HCT116 (cell line): ENCODE measurements around the gene ZNF777. TPM values are rescaled to one million over a fixed set of nuclear protein-coding genes. Genes with fewer than 3 reads are reported as not detected.

Experiments used
- ATAC-seq: fragments of 200-7000 bp; cut with Tn5 transposase; 2 replicates; pipeline ENCODE4 v1.9.1; 2020; ENCODE audit warnings: mild to moderate bottlenecking, moderate library complexity
- BruUV-seq: library from RNA; stranded (reverse); fragments of 400-500 nt; replicated peaks from 2 replicates; lab custom pipeline; 2021; lab: Mats Ljungman, UMichigan
- CTCF ChIA-PET: fragments of 300-600 bp; sonication (Branson Sonifier 250); formaldehyde crosslinking; loops from one replicate; lab custom pipeline; 2021; ENCODE audit warnings: antibody characterized with exemption; lab: Charles Lee
- POLR2A ChIA-PET: fragments of 300-600, 350-600 bp; sonication (Branson Sonifier 250); formaldehyde crosslinking; loops from one replicate; lab custom pipeline; 2021; ENCODE audit warnings: antibody characterized with exemption; lab: Charles Lee
- RAD21 ChIA-PET, 2 experiments: fragments of 300-600 bp; sonication (Branson Sonifier 250); formaldehyde crosslinking; loops; one replicate each; lab custom pipeline; 2023; ENCODE audit warnings: low total read pairs in 2 of 2; ENCODE audit not compliant: uncharacterized antibody in 2 of 2, unreplicated experiment in 2 of 2, low non-redundant PET in 1 of 2; lab: Charles Lee
- DNase-seq: peaks from one replicate; pipeline ENCODE4 v3.0.0-alpha.2; 2010; ENCODE audit warnings: low read depth, low spot score
- H2AFZ ChIP-seq: fragments of 200-600 bp; shearing (Covaris generic), sonication (generic); 2 replicates; pipeline ENCODE4 v1.6.1; 2017; ENCODE audit warnings: low read depth, mixed run types, mixed read lengths, antibody characterized with exemption, low read length; ENCODE audit not compliant: poor library complexity, severe bottlenecking
- H3K27ac ChIP-seq: 2 replicates; pipeline ENCODE4 v1.5.1; 2012; ENCODE audit warnings: low read depth, low read length
- H3K27me3 ChIP-seq: fragments of 200-600 bp; sonication (generic); 2 replicates; pipeline ENCODE4 v1.6.1; 2016; ENCODE audit warnings: mixed run types, low read length, mixed read lengths; ENCODE audit not compliant: insufficient read depth
- H3K36me3 ChIP-seq, 2 experiments: fragments of 200-500 bp in 1 of 2; fragments of 200-600 bp in 1 of 2; sonication (Bioruptor generic) in 1 of 2; sonication (generic) in 1 of 2; 2 replicates each; pipeline versions ENCODE4 v1.5.1 to v1.6.1; 2014 to 2016; ENCODE audit warnings: low read length in 2 of 2, inconsistent platforms in 1 of 2, mixed read lengths in 1 of 2, mixed run types in 1 of 2; ENCODE audit not compliant: insufficient read depth in 2 of 2, control insufficient read depth in 1 of 2
- H3K4me1 ChIP-seq, 2 experiments: fragments of 200-600 bp in 1 of 2; sonication (generic) in 1 of 2; 2 replicates each; pipeline versions ENCODE4 v1.5.1 to v1.6.1; 2012 to 2017; ENCODE audit warnings: low read length in 2 of 2, inconsistent platforms in 1 of 2, mild to moderate bottlenecking in 1 of 2, mixed read lengths in 1 of 2, mixed run types in 1 of 2, moderate library complexity in 1 of 2; ENCODE audit not compliant: insufficient read depth in 2 of 2, control insufficient read depth in 1 of 2
- H3K4me2 ChIP-seq: fragments of 200-600 bp; sonication (generic); 2 replicates; pipeline ENCODE4 v1.6.1; 2017; ENCODE audit warnings: mixed run types, low read length, mixed read lengths
- H3K4me3 ChIP-seq, 2 experiments: fragments of 200-600 bp in 1 of 2; sonication (generic) in 1 of 2; replicated peaks in 1 of 2; 2 replicates each; pipeline ENCODE4 v1.5.1; 2011 to 2016; ENCODE audit warnings: low read length in 2 of 2, control low read depth in 1 of 2, low read depth in 1 of 2, mild to moderate bottlenecking in 1 of 2, mixed read lengths in 1 of 2, mixed run types in 1 of 2
- H3K79me2 ChIP-seq: fragments of 200-600 bp; sonication (generic); 2 replicates; pipeline ENCODE4 v1.6.1; 2017; ENCODE audit warnings: mild to moderate bottlenecking, mixed run types, low read length, moderate library complexity, mixed read lengths; ENCODE audit not compliant: insufficient read depth
- H3K9ac ChIP-seq: fragments of 200-600 bp; sonication (generic); 2 replicates; pipeline ENCODE4 v1.6.1; 2016; ENCODE audit warnings: low read length, mixed read lengths
- H3K9me2 ChIP-seq: fragments of 200-600 bp; sonication (generic), shearing (Covaris generic); 2 replicates; pipeline ENCODE4 v1.6.1; 2017; ENCODE audit warnings: mixed run types, mild to moderate bottlenecking, moderate library complexity; ENCODE audit not compliant: insufficient read depth
- H3K9me3 ChIP-seq, 2 experiments: fragments of 200-500 bp in 1 of 2; fragments of 200-600 bp in 1 of 2; sonication (Bioruptor generic) in 1 of 2; sonication (generic) in 1 of 2; 2 replicates each; pipeline ENCODE4 v1.6.1; 2014 to 2017; ENCODE audit warnings: low read length in 2 of 2, mixed read lengths in 2 of 2, inconsistent platforms in 1 of 2, low read depth in 1 of 2, mild to moderate bottlenecking in 1 of 2, mixed run types in 1 of 2, moderate library complexity in 1 of 2; ENCODE audit not compliant: control insufficient read depth in 1 of 2, insufficient read depth in 1 of 2
- H4K20me1 ChIP-seq: fragments of 200-600 bp; sonication (generic), shearing (Covaris generic); 2 replicates; pipeline ENCODE4 v1.6.1; 2017; ENCODE audit warnings: mixed run types, mild to moderate bottlenecking, moderate library complexity; ENCODE audit not compliant: insufficient read depth
- CBX3 ChIP-seq: IDR thresholded peaks from 2 replicates; pipeline ENCODE4 v1.6.1; 2012; ENCODE audit warnings: low read depth
- CEBPB ChIP-seq: IDR thresholded peaks from 2 replicates; pipeline ENCODE4 v1.6.1; 2012; ENCODE audit warnings: low read depth
- EGR1 ChIP-seq: IDR thresholded peaks from 2 replicates; pipeline ENCODE4 v1.6.1; 2012; ENCODE audit warnings: low read depth
- ELF1 ChIP-seq: IDR thresholded peaks from 2 replicates; pipeline ENCODE4 v1.6.1; 2012; ENCODE audit warnings: low read depth, borderline replicate concordance
- EZH2 ChIP-seq: fragments of 200-600 bp; sonication (generic); IDR thresholded peaks from 2 replicates; pipeline ENCODE4 v1.6.1; 2017; ENCODE audit warnings: antibody characterized with exemption, mixed run types
- EZH2phosphoT487 ChIP-seq: fragments of 200-600 bp; IDR thresholded peaks from 2 replicates; pipeline ENCODE4 v1.6.1; 2018; ENCODE audit warnings: antibody characterized with exemption, borderline replicate concordance
- FOSL1 ChIP-seq: IDR thresholded peaks from 2 replicates; pipeline ENCODE4 v1.6.1; 2012; ENCODE audit warnings: low read depth
- JUND ChIP-seq: IDR thresholded peaks from 2 replicates; pipeline ENCODE4 v1.6.1; 2012
- MAX ChIP-seq: IDR thresholded peaks from 2 replicates; pipeline ENCODE4 v1.6.1; 2012
- POLR2A ChIP-seq: IDR thresholded peaks from 2 replicates; pipeline ENCODE4 v1.7.0; 2011; ENCODE audit warnings: borderline replicate concordance; ENCODE audit not compliant: insufficient read depth, insufficient read length; ENCODE audit errors: extremely low read depth
- POLR2AphosphoS5 ChIP-seq: IDR thresholded peaks from 2 replicates; pipeline ENCODE4 v1.6.1; 2011; ENCODE audit warnings: mild to moderate bottlenecking, low read depth, low read length, moderate library complexity
- SIN3A ChIP-seq: IDR thresholded peaks from 2 replicates; pipeline ENCODE4 v1.6.1; 2012; ENCODE audit warnings: low read depth
- SP1 ChIP-seq: IDR thresholded peaks from 2 replicates; pipeline ENCODE4 v1.6.1; 2012; ENCODE audit warnings: low read depth
- SRF ChIP-seq: IDR thresholded peaks from 2 replicates; pipeline ENCODE4 v1.6.1; 2012; ENCODE audit warnings: low read depth
- TCF7L2 ChIP-seq: IDR thresholded peaks from 2 replicates; pipeline ENCODE4 v1.7.0; 2011; ENCODE audit warnings: borderline replicate concordance, inconsistent platforms; ENCODE audit not compliant: insufficient read depth, insufficient read length; ENCODE audit errors: extremely low read depth
- YY1 ChIP-seq: IDR thresholded peaks from 2 replicates; pipeline ENCODE4 v1.6.1; 2011; ENCODE audit warnings: low read length, low read depth, moderate library complexity, mild to moderate bottlenecking; ENCODE audit not compliant: insufficient replicate concordance; ENCODE audit errors: extremely low read depth
- ZNF274 ChIP-seq: fragments of 200-500 bp; sonication (Bioruptor generic); IDR thresholded peaks from 2 replicates; pipeline ENCODE4 v1.6.1; 2014; ENCODE audit warnings: mild to moderate bottlenecking, low read depth, low read length, inconsistent platforms
- intact Hi-C: fragments of 100-400 bp; cut with micrococcal nuclease; formaldehyde crosslinking; loops from 2 replicates; pipeline ENCODE4 v1.10.0; 2022
- total RNA-seq: library from RNA; stranded (reverse); gene quantifications from one replicate; pipeline ENCODE4 v1.2.1, GENCODE V29; 2021; ENCODE audit not compliant: unreplicated experiment
- TF ChIP-seq, protein P1 (sequence below): IDR thresholded peaks from 2 replicates; pipeline ENCODE4 v1.6.1; 2012
- TF ChIP-seq, protein P2 (sequence below): IDR thresholded peaks from 2 replicates; pipeline ENCODE4 v1.6.1; 2011; ENCODE audit warnings: mild to moderate bottlenecking, low read length, moderate library complexity; ENCODE audit not compliant: insufficient replicate concordance; ENCODE audit errors: extremely low read depth
- TF ChIP-seq, protein P3 (sequence below): IDR thresholded peaks from 2 replicates; pipeline ENCODE4 v1.6.1; 2012; ENCODE audit warnings: low read depth

The ZNF777 gene
- total RNA-seq, 1 experiment from 2014 or later: 15.6 TPM

DNA sequence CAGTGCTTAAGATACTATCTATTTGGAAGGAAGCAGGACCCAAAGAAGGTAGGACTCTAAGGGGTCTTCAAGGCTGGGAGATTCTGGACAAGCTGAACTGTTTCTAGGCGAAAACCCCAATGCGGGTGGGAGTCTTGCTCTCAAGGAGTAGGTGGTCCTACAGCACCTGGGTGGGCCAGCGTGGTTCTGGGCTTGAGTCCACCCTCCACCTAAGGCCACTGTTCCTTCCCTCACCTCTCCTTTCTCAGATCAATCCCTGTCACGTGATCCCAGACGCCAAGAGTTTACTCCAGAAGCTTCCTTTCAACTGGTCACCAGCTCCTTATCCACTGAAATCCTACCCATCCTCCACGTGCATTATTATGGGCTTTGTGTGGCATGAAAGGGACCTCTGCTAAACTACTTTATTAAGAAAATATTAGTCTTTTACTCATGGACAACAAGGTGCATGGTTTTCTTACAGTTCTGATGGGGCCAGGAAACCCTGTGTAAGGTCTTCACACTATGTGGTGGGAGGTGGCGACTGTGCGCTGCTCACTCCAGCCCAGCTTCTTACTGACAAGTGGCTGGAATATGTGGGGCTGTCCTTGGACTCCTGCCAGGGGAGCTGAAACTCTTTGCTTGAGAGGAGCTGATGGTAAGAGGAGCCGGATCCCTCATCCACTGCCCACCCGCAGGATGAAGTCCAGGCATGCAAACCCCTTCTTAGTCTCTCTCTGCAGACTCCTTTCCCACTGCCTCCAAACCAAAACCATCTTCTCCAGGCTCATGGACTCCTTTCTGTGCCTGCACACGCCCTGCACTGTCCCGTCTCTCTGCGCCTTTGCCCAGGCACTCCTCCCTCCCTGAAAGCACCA lies 35.2 kb upstream of the ZNF777 start:
- Histone ChIP-seq H3K79me2 (peaks cover 28% of the 10 kb centered on the region), H3K4me2 (peak overlapping the region; percentile 91), H4K20me1 (no peaks in the 10 kb centered on the region), H3K27me3 (no peaks in the 10 kb centered on the region), H3K9me2 (no peaks in the 10 kb centered on the region), H3K9ac (peak overlapping the region; percentile 78), H3K27ac (peak overlapping the region; percentile 86), H2AFZ (no peak overlapping the region), H3K36me3 (peaks cover 11 to 13% of the 10 kb centered on the region in 2 experiments; a peak in 3 of 4 replicates), H3K9me3 (no peaks in the 10 kb centered on the region), H3K4me3 (peak overlapping the region; percentile 80 to 88), H3K4me1 (peaks cover 8 to 20% of the 10 kb centered on the region in 2 experiments)
- intact Hi-C loops: loop anchor here (2.0 kb wide), 2 partner anchors 73 to 185 kb away; no protein-coding TSS in a partner anchor
- POLR2A ChIA-PET: no interaction called here
- DNase-seq (no peak), ATAC-seq (peak; percentile 10)
- TF ChIP-seq FOSL1: no peak
- no peak for TF ChIP-seq YY1
- TF ChIP-seq SP1: no peak
- TF ChIP-seq, protein P1, sequence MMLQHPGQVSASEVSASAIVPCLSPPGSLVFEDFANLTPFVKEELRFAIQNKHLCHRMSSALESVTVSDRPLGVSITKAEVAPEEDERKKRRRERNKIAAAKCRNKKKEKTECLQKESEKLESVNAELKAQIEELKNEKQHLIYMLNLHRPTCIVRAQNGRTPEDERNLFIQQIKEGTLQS: no peak
- TF ChIP-seq SIN3A: no peak
- TF ChIP-seq SRF: no peak
- TF ChIP-seq CBX3: no peak
- no peak for TF ChIP-seq EZH2
- TF ChIP-seq ZNF274: no peak
- no peak for TF ChIP-seq EGR1
- no peak for TF ChIP-seq ELF1
- TF ChIP-seq, protein P2, sequence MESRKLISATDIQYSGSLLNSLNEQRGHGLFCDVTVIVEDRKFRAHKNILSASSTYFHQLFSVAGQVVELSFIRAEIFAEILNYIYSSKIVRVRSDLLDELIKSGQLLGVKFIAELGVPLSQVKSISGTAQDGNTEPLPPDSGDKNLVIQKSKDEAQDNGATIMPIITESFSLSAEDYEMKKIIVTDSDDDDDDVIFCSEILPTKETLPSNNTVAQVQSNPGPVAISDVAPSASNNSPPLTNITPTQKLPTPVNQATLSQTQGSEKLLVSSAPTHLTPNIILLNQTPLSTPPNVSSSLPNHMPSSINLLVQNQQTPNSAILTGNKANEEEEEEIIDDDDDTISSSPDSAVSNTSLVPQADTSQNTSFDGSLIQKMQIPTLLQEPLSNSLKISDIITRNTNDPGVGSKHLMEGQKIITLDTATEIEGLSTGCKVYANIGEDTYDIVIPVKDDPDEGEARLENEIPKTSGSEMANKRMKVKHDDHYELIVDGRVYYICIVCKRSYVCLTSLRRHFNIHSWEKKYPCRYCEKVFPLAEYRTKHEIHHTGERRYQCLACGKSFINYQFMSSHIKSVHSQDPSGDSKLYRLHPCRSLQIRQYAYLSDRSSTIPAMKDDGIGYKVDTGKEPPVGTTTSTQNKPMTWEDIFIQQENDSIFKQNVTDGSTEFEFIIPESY: no peak
- no peak for TF ChIP-seq CEBPB
- no peak for TF ChIP-seq POLR2AphosphoS5
- TF ChIP-seq, protein P3, sequence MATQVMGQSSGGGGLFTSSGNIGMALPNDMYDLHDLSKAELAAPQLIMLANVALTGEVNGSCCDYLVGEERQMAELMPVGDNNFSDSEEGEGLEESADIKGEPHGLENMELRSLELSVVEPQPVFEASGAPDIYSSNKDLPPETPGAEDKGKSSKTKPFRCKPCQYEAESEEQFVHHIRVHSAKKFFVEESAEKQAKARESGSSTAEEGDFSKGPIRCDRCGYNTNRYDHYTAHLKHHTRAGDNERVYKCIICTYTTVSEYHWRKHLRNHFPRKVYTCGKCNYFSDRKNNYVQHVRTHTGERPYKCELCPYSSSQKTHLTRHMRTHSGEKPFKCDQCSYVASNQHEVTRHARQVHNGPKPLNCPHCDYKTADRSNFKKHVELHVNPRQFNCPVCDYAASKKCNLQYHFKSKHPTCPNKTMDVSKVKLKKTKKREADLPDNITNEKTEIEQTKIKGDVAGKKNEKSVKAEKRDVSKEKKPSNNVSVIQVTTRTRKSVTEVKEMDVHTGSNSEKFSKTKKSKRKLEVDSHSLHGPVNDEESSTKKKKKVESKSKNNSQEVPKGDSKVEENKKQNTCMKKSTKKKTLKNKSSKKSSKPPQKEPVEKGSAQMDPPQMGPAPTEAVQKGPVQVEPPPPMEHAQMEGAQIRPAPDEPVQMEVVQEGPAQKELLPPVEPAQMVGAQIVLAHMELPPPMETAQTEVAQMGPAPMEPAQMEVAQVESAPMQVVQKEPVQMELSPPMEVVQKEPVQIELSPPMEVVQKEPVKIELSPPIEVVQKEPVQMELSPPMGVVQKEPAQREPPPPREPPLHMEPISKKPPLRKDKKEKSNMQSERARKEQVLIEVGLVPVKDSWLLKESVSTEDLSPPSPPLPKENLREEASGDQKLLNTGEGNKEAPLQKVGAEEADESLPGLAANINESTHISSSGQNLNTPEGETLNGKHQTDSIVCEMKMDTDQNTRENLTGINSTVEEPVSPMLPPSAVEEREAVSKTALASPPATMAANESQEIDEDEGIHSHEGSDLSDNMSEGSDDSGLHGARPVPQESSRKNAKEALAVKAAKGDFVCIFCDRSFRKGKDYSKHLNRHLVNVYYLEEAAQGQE: no peak
- no peak for TF ChIP-seq EZH2phosphoT487
- TF ChIP-seq JUND: no peak
- no peak for TF ChIP-seq TCF7L2
- no peak for TF ChIP-seq MAX
- TF ChIP-seq POLR2A: no peak
- CTCF ChIA-PET: no interaction called here
- RAD21 ChIA-PET: no interaction called here
- TSS peak; percentile 36 for BruUV-seq
